ENCODE measurements around the gene FAM149A.

Gene FAM149A

DNA sequence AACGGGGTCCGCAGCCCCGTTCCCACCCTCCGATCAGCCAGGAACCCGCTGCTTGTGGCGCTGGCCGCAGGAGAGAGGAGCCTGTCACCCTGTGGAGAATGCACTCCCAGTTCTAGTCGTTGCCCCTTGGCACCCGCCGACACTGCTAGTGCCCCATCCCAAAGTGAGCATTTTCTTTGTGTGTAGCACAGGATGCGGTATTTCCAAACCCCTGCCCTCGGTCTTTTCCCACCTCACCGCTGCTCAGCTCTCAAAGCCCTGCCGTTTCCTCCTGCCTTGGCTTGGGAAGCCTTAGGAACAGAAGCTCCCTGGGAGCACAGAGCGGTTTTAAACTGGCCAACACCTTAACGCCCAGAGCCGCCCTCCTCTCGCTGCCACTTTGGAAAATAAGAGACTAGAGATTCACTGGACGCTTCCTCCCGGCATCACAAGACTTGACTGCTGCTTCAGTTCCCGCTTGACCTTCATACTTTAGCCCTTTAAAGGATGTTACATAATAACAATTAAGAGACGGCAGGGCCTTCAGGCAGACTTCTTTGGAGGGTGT lies 87.6 kb downstream of the FAM149A start:
- H3K27me3 ChIP-seq (ENCODE audit: control insufficient read depth, insufficient read depth, low read length): no peaks in the 10 kb centered on the region
- peak overlapping the region; percentile 90 for H3K9ac ChIP-seq (ENCODE audit: low read depth, low read length)
- H3K4me1 ChIP-seq (ENCODE audit: control insufficient read depth, insufficient read depth, low read length): peaks cover 7% of the 10 kb centered on the region
- H3K4me2 ChIP-seq (ENCODE audit: low read length): peak overlapping the region; percentile 79
- peaks cover 3% of the 10 kb centered on the region for H3K36me3 ChIP-seq (ENCODE audit: insufficient read depth, low read length)
- peak overlapping the region; percentile 97 for H3K4me3 ChIP-seq (ENCODE audit: low read length)
- H3K9me3 ChIP-seq (replicated peaks; ENCODE audit: low read length): no peaks in the 10 kb centered on the region

DNA sequence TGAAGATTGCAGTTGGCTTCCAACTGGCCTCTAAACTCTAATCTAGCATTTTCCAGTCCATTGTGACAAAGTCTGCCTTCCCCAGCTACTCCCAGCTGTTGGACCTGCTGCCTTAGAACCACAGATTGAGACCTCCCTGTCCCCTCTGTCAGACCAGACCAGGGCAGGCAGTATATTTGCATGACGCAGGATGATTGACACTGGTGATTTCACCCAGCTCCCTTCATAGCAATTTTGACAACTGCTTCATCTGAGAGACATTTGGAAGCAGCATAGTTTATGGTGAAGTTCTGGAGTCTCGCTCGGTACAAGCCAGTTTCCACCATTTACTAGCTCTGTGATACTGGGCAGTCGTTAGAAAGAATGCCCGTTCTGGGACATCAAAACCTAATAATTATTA lies 89.3 kb downstream of the FAM149A start:
- peaks cover 7% of the 10 kb centered on the region for H3K4me1 ChIP-seq (ENCODE audit: control insufficient read depth, insufficient read depth, low read length)
- H3K9me3 ChIP-seq (replicated peaks; ENCODE audit: low read length): no peaks in the 10 kb centered on the region
- H3K4me2 ChIP-seq (ENCODE audit: low read length): no peak overlapping the region
- H3K27me3 ChIP-seq (ENCODE audit: control insufficient read depth, insufficient read depth, low read length): no peaks in the 10 kb centered on the region
- no peak overlapping the region for H3K4me3 ChIP-seq (ENCODE audit: low read length)
- no peak overlapping the region for H3K9ac ChIP-seq (ENCODE audit: low read depth, low read length)
- H3K36me3 ChIP-seq (ENCODE audit: insufficient read depth, low read length): peaks cover 9% of the 10 kb centered on the region

DNA sequence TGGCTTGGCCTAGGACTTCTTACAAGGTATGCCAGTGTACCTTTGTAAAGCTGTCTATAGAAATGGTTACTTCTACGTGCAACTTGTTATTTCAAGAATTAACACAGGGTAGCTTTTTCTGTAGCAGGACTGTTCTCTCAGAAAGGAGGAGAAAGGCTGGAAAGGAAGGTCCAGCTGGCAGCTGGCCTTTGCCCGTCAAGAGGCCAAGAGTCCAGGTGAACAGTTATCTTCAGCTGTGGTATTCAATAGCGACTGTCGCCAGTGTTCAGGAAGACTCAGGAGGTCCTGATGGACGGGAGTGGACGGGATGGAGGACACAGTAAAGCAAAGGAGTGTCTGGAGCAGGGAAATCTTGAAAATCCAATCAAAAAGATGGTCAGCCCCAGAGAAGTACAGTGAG lies 91.6 kb downstream of the FAM149A start:
- Histone ChIP-seq H3K4me3 (ENCODE audit: low read length) (no peak overlapping the region), H3K27me3 (ENCODE audit: control insufficient read depth, insufficient read depth, low read length) (no peaks in the 10 kb centered on the region), H3K9ac (ENCODE audit: low read depth, low read length) (no peak overlapping the region), H3K4me2 (ENCODE audit: low read length) (no peak overlapping the region), H3K9me3 (replicated peaks; ENCODE audit: low read length) (no peaks in the 10 kb centered on the region), H3K4me1 (ENCODE audit: control insufficient read depth, insufficient read depth, low read length) (peaks cover 7% of the 10 kb centered on the region), H3K36me3 (ENCODE audit: insufficient read depth, low read length) (peaks cover 9% of the 10 kb centered on the region)

DNA sequence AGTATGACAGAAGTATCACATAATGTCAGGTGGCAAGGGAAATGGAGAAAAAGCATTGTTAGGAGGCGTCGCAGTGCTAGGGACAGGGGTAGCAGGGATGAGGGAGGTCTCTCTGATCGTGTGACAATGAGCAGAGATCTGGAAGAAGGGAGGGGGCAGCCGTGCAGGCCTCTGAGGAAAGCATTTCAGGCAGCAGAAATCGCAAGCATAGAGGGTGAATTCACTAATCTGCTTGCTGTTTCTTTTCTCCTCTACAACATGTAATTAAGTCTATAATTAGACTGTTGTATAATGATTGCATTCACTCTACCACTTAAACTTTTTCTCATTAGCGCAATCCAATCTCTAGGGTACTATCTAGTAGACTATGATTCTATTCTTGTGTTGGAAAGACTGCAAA lies 96.0 kb downstream of the FAM149A start:
- Histone ChIP-seq H3K4me3 (ENCODE audit: low read length) (no peak overlapping the region), H3K9me3 (replicated peaks; ENCODE audit: low read length) (no peaks in the 10 kb centered on the region), H3K4me1 (ENCODE audit: control insufficient read depth, insufficient read depth, low read length) (no peaks in the 10 kb centered on the region), H3K27me3 (ENCODE audit: control insufficient read depth, insufficient read depth, low read length) (no peaks in the 10 kb centered on the region), H3K9ac (ENCODE audit: low read depth, low read length) (no peak overlapping the region), H3K36me3 (ENCODE audit: insufficient read depth, low read length) (peaks cover 9% of the 10 kb centered on the region), H3K4me2 (ENCODE audit: low read length) (no peak overlapping the region)

DNA sequence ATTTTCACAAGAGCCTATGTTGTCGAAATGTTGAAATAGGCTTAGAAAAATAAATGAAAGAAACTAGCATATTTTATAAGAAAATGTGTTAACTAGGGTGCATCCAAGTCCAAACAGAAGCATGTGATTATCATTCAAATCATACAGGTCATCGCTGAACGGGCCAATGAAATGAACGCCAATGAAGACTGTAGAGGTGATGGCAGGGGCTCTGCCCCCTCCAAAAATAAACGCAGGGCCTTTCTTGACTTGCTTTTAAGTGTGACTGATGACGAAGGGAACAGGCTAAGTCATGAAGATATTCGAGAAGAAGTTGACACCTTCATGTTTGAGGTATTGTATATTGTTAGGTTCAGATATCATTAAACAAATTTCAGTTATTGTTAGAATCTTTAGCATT lies 96.5 kb downstream of the FAM149A start:
- H3K27me3 ChIP-seq (ENCODE audit: control insufficient read depth, insufficient read depth, low read length): no peaks in the 10 kb centered on the region
- no peaks in the 10 kb centered on the region for H3K4me1 ChIP-seq (ENCODE audit: control insufficient read depth, insufficient read depth, low read length)
- H3K36me3 ChIP-seq (ENCODE audit: insufficient read depth, low read length): peaks cover 9% of the 10 kb centered on the region
- H3K4me3 ChIP-seq (ENCODE audit: low read length): no peak overlapping the region
- H3K9me3 ChIP-seq (replicated peaks; ENCODE audit: low read length): no peaks in the 10 kb centered on the region
- H3K4me2 ChIP-seq (ENCODE audit: low read length): no peak overlapping the region
- no peak overlapping the region for H3K9ac ChIP-seq (ENCODE audit: low read depth, low read length)

DNA sequence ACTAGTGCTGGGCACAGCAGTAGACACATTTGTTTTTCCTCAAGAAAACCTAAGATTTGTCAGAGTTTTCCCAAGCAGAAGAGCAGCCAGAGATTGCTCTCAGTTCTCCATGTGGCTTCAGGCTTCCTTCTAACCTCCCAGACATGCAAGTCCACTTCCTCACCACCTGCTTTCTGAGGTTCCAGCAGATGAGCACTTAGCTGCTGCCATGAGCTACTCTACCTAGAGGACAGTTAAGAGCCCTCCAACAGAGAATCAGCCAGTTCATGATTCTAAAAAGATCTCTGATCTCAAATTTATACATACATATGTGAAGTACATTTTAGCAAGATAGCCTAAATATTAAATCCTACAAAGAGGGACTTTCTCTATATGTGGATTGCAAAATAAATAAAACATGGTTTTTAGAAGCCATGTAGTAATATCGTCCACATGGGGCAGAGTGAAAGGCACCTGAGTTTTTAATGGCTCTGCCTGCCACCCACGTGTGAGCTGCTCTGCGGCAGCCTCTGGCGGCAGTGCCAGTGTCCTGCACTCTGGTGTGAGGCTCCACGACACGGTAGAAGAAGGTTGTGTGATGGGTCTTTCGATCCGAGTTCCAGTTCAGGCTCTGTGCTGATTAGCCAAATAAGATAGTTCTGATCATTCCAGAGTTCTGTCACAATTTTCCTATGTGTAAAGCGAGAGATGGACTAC lies 97.2 kb downstream of the FAM149A start:
- Histone ChIP-seq H3K4me2 (ENCODE audit: low read length) (no peak overlapping the region), H3K9me3 (replicated peaks; ENCODE audit: low read length) (no peaks in the 10 kb centered on the region), H3K4me1 (ENCODE audit: control insufficient read depth, insufficient read depth, low read length) (no peaks in the 10 kb centered on the region), H3K36me3 (ENCODE audit: insufficient read depth, low read length) (peaks cover 9% of the 10 kb centered on the region), H3K9ac (ENCODE audit: low read depth, low read length) (no peak overlapping the region), H3K27me3 (ENCODE audit: control insufficient read depth, insufficient read depth, low read length) (no peaks in the 10 kb centered on the region), H3K4me3 (ENCODE audit: low read length) (no peak overlapping the region)

DNA sequence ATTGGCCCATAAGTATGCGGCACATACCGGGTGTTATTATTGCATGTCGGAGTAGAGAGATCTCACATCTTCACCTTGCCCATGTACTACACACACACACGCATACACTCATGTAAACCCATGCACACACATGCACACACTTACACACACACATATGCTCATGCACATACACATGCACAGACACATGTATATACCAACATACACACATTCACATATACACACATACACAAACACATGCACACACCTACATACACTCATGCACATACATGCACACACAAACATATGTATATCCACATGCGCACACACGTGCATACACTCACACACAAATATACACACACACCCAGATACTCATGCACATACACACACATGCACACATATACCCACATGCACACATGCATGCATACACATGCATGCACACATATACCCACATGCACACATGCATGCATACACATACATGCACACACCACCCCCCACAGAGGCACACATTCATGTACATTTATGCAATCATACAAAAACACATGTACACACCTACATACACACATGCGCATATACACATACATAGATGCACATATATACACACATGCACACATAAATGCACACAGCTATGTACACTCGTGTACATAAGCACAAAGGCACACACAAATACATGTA lies 98.1 kb downstream of the FAM149A start:
- H3K4me1 ChIP-seq (ENCODE audit: control insufficient read depth, insufficient read depth, low read length): no peaks in the 10 kb centered on the region
- H3K27me3 ChIP-seq (ENCODE audit: control insufficient read depth, insufficient read depth, low read length): no peaks in the 10 kb centered on the region
- no peaks in the 10 kb centered on the region for H3K9me3 ChIP-seq (replicated peaks; ENCODE audit: low read length)
- no peak overlapping the region for H3K4me2 ChIP-seq (ENCODE audit: low read length)
- no peak overlapping the region for H3K4me3 ChIP-seq (ENCODE audit: low read length)
- H3K9ac ChIP-seq (ENCODE audit: low read depth, low read length): no peak overlapping the region
- peaks cover under 1% of the 10 kb centered on the region for H3K36me3 ChIP-seq (ENCODE audit: insufficient read depth, low read length)

DNA sequence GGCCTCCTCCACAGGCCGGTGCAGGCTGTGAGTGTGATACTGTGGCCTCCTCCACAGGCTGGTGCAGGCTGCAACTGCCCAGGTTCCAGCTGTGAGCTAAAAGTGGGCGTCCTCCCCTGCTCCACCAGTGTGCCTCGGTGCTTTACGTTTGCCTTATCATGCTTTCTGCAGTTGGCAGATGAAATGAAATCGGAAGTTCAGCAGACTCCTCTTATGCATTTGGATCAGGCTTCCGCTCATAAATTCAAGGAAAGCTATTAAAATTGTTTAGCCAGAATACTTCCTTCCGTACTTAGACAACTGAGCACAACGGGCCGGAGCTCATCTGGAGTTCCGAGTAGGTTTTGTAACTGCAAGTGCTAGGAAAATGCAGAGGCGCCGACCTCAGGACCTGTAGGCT lies 98.9 kb downstream of the FAM149A start:
- H3K36me3 ChIP-seq (ENCODE audit: insufficient read depth, low read length): no peaks in the 10 kb centered on the region
- peak overlapping the region; percentile 44 for H3K9ac ChIP-seq (ENCODE audit: low read depth, low read length)
- H3K9me3 ChIP-seq (replicated peaks; ENCODE audit: low read length): no peaks in the 10 kb centered on the region
- H3K4me3 ChIP-seq (ENCODE audit: low read length): peak overlapping the region; percentile 52
- no peaks in the 10 kb centered on the region for H3K4me1 ChIP-seq (ENCODE audit: control insufficient read depth, insufficient read depth, low read length)
- H3K4me2 ChIP-seq (ENCODE audit: low read length): peak overlapping the region; percentile 39
- no peaks in the 10 kb centered on the region for H3K27me3 ChIP-seq (ENCODE audit: control insufficient read depth, insufficient read depth, low read length)

DNA sequence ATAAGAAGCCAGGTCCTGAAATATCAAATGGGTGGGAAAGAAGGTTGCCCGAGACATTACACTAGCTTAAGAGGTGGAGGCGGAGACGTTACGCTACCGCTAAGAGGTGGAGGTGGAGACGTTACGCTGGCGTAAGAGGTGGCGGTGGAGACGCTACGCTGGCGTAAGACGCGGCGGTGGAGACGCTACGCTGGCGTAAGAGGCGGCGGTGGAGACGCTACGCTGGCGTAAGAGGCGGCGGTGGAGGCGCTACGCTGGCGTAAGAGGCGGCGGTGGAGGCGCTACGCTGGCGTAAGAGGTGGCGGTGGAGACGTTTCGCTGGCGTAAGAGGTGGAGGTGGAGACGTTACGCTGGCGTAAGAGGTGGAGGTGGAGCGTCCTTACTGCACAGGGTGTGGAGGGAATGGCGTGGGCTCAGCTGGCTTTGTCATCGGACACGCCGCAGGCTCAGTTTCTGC lies 99.6 kb downstream of the FAM149A start:
- H3K36me3 ChIP-seq (ENCODE audit: insufficient read depth, low read length): peaks cover 5% of the 10 kb centered on the region
- H3K9ac ChIP-seq (ENCODE audit: low read depth, low read length): peak overlapping the region; percentile 59
- no peaks in the 10 kb centered on the region for H3K4me1 ChIP-seq (ENCODE audit: control insufficient read depth, insufficient read depth, low read length)
- H3K4me2 ChIP-seq (ENCODE audit: low read length): peak overlapping the region; percentile 65
- peak overlapping the region; percentile 52 for H3K4me3 ChIP-seq (ENCODE audit: low read length)
- no peaks in the 10 kb centered on the region for H3K9me3 ChIP-seq (replicated peaks; ENCODE audit: low read length)
- H3K27me3 ChIP-seq (ENCODE audit: control insufficient read depth, insufficient read depth, low read length): no peaks in the 10 kb centered on the region

DNA sequence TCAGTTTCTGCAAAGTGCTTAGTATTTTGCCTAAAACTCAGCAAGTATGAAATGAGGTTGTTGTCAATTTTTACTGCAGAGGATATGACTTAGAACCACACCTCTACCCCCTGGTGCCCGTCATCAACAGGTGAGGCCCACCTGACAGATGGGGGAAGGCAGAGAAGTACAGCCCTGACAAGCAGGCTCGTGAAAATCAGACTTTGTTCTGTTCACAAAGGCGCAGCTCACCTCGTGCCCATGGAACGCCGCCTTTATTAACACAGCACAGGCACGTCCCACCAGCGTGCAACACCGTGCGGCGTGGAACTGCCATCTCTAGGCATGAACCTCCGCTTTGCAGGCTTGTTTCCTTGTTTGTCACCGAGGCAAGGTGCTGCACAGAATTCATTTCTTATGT lies 100.2 kb downstream of the FAM149A start:
- H3K9ac ChIP-seq (ENCODE audit: low read depth, low read length): peak overlapping the region; percentile 59
- H3K4me3 ChIP-seq (ENCODE audit: low read length): peak overlapping the region; percentile 52
- H3K9me3 ChIP-seq (replicated peaks; ENCODE audit: low read length): no peaks in the 10 kb centered on the region
- peak overlapping the region; percentile 65 for H3K4me2 ChIP-seq (ENCODE audit: low read length)
- H3K4me1 ChIP-seq (ENCODE audit: control insufficient read depth, insufficient read depth, low read length): no peaks in the 10 kb centered on the region
- H3K27me3 ChIP-seq (ENCODE audit: control insufficient read depth, insufficient read depth, low read length): no peaks in the 10 kb centered on the region
- peaks cover 10% of the 10 kb centered on the region for H3K36me3 ChIP-seq (ENCODE audit: insufficient read depth, low read length)

DNA sequence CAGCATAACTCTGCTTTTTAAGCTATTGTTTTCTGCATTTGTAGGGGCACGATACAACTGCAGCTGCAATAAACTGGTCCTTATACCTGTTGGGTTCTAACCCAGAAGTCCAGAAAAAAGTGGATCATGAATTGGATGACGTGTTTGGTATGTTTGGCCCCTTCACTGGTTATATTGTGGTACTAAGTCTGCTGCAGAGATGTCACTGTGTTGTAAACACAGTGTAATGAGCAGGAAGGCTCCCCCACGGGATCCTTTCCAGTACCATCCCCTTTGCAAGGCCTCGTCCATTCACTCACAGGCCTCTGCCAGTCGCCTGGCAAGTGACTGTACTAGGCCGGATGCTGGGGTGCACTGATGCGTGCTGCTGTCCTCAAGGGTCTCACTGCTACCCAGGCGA lies 100.7 kb downstream of the FAM149A start:
- Histone ChIP-seq H3K27me3 (ENCODE audit: control insufficient read depth, insufficient read depth, low read length) (no peaks in the 10 kb centered on the region), H3K4me1 (ENCODE audit: control insufficient read depth, insufficient read depth, low read length) (no peaks in the 10 kb centered on the region), H3K9ac (ENCODE audit: low read depth, low read length) (no peak overlapping the region), H3K4me2 (ENCODE audit: low read length) (no peak overlapping the region), H3K36me3 (ENCODE audit: insufficient read depth, low read length) (peaks cover 10% of the 10 kb centered on the region), H3K9me3 (replicated peaks; ENCODE audit: low read length) (no peaks in the 10 kb centered on the region), H3K4me3 (ENCODE audit: low read length) (no peak overlapping the region)
